ENCODE data around the gene SGMS1.
"Not testable (repeated sequence)": the region's sequence is repeated elsewhere in the genome, so short reads cannot be mapped to it uniquely, and the experiment has no call there.

The SGMS1 gene

GRCh38 chr10:50299948-50300669 lies 323.6 kb downstream of the SGMS1 start:
- no peak for DNase-seq (ENCODE audit: low spot score)

- DNase-seq (ENCODE audit: low spot score): no peak
Measured at GRCh38 chr10:50295367-50295766, 328.4 kb downstream of the SGMS1 start.

GRCh38 chr10:50294582-50294981 lies 329.2 kb downstream of the SGMS1 start:
- no peak for DNase-seq (ENCODE audit: low spot score)

GRCh38 chr10:50293513-50294313 lies 330.0 kb downstream of the SGMS1 start:
- DNase-seq (ENCODE audit: low spot score): no peak

- no peak for DNase-seq (ENCODE audit: low spot score)
Measured at GRCh38 chr10:50291261-50291850, 332.4 kb downstream of the SGMS1 start.

GRCh38 chr10:50289196-50289595 lies 334.6 kb downstream of the SGMS1 start:
- DNase-seq (ENCODE audit: low spot score): no peak

- DNase-seq (ENCODE audit: low spot score): no peak
Measured at GRCh38 chr10:50286996-50287803, 336.6 kb downstream of the SGMS1 start.

- no peak for DNase-seq (ENCODE audit: low spot score)
Measured at GRCh38 chr10:50286517-50286916, 337.2 kb downstream of the SGMS1 start.

GRCh38 chr10:50281967-50282522 lies 341.7 kb downstream of the SGMS1 start:
- no peak for DNase-seq (ENCODE audit: low spot score)

- no peak for DNase-seq (ENCODE audit: low spot score)
Measured at GRCh38 chr10:50281210-50281966, 342.4 kb downstream of the SGMS1 start.

- DNase-seq (ENCODE audit: low spot score): no peak
Measured at GRCh38 chr10:50280049-50280841, 343.5 kb downstream of the SGMS1 start.

- no peak for DNase-seq (ENCODE audit: low spot score)
Measured at GRCh38 chr10:50279489-50279888, 344.3 kb downstream of the SGMS1 start.

- DNase-seq (ENCODE audit: low spot score): peak; percentile 32
Measured at GRCh38 chr10:50275650-50276235, 348.0 kb downstream of the SGMS1 start.

GRCh38 chr10:50272531-50272930 lies 351.2 kb downstream of the SGMS1 start:
- no peak for DNase-seq (ENCODE audit: low spot score)

GRCh38 chr10:50271564-50272250 lies 352.0 kb downstream of the SGMS1 start:
- no peak for DNase-seq (ENCODE audit: low spot score)

GRCh38 chr10:50267877-50268276 lies 355.9 kb downstream of the SGMS1 start:
- DNase-seq (ENCODE audit: low spot score): not testable (repeated sequence)

GRCh38 chr10:50262625-50263024 lies 361.1 kb downstream of the SGMS1 start:
- peak; percentile 4 for DNase-seq (ENCODE audit: low spot score)

- peak; percentile 3 for DNase-seq (ENCODE audit: low spot score)
Measured at GRCh38 chr10:50260791-50261281, 362.9 kb downstream of the SGMS1 start.
